RWPE2 (cell line): Measurements from ENCODE around the gene TXNDC17.

Experiments used
- ATAC-seq: fragments of 200-7000 bp; cut with Tn5 transposase; 3 replicates; pipeline ENCODE4 v1.9.1; 2021; ENCODE audit warnings: low read depth
- DNase-seq: peaks from one replicate; pipeline ENCODE4 v3.0.0-alpha.2; 2020; ENCODE audit warnings: low spot score
- H3K27ac ChIP-seq: fragments of 450-650 bp; 2 replicates; pipeline ENCODE4 v1.5.1; 2017; ENCODE audit warnings: mild to moderate bottlenecking; ENCODE audit not compliant: poor library complexity, severe bottlenecking
- H3K27me3 ChIP-seq: fragments of 250-450 bp; sonication (Bioruptor Pico); 2 replicates; pipeline ENCODE4 v1.5.1; 2021; ENCODE audit warnings: mild to moderate bottlenecking, moderate library complexity; ENCODE audit not compliant: insufficient read depth, poor library complexity, severe bottlenecking
- H3K36me3 ChIP-seq: fragments of 250-450 bp; sonication (Bioruptor Pico); 2 replicates; pipeline ENCODE4 v1.5.1; 2020; ENCODE audit warnings: low read depth, mild to moderate bottlenecking, moderate library complexity
- H3K4me1 ChIP-seq: fragments of 250-450 bp; sonication (Bioruptor Pico); 2 replicates; pipeline ENCODE4 v1.5.1; 2021; ENCODE audit warnings: mild to moderate bottlenecking, moderate library complexity; ENCODE audit not compliant: insufficient read depth, poor library complexity, severe bottlenecking
- H3K4me3 ChIP-seq: fragments of 250-450 bp; sonication (Bioruptor Pico); 2 replicates; pipeline ENCODE4 v1.5.1; 2021; ENCODE audit warnings: mild to moderate bottlenecking, moderate library complexity; ENCODE audit not compliant: severe bottlenecking
- H3K9me3 ChIP-seq: fragments of 250-450 bp; sonication (Bioruptor Pico); 2 replicates; pipeline ENCODE4 v1.5.1; 2021; ENCODE audit warnings: mild to moderate bottlenecking, moderate library complexity; ENCODE audit not compliant: severe bottlenecking
- TF ChIP-seq, protein P1 (sequence below): fragments of 450-650 bp; IDR thresholded peaks from one replicate; pipeline ENCODE4 v1.5.1; 2017; ENCODE audit warnings: mild to moderate bottlenecking, moderate library complexity; ENCODE audit not compliant: poor library complexity, severe bottlenecking

Gene TXNDC17

GRCh38 chr17:6676802-6677157 lies 35.9 kb downstream of the TXNDC17 start:
- TF ChIP-seq, protein P1, sequence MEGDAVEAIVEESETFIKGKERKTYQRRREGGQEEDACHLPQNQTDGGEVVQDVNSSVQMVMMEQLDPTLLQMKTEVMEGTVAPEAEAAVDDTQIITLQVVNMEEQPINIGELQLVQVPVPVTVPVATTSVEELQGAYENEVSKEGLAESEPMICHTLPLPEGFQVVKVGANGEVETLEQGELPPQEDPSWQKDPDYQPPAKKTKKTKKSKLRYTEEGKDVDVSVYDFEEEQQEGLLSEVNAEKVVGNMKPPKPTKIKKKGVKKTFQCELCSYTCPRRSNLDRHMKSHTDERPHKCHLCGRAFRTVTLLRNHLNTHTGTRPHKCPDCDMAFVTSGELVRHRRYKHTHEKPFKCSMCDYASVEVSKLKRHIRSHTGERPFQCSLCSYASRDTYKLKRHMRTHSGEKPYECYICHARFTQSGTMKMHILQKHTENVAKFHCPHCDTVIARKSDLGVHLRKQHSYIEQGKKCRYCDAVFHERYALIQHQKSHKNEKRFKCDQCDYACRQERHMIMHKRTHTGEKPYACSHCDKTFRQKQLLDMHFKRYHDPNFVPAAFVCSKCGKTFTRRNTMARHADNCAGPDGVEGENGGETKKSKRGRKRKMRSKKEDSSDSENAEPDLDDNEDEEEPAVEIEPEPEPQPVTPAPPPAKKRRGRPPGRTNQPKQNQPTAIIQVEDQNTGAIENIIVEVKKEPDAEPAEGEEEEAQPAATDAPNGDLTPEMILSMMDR, result no peak

GRCh38 chr17:6677158-6677831 lies 36.4 kb downstream of the TXNDC17 start:
- no peaks in the 10 kb centered on the region for H3K9me3 ChIP-seq
- no peaks in the 10 kb centered on the region for H3K36me3 ChIP-seq
- ATAC-seq (no peak), DNase-seq (no peak)
- H3K4me3 ChIP-seq, result no peak overlapping the region
- H3K4me1 ChIP-seq, result peaks cover 27% of the 10 kb centered on the region
- no peak overlapping the region for H3K27ac ChIP-seq
- TF ChIP-seq, protein P1, result no peak
- H3K27me3 ChIP-seq, result no peaks in the 10 kb centered on the region

More at GRCh38 chr17:6676802-6677157, 35.9 kb downstream of the TXNDC17 start:
- peaks cover 23% of the 10 kb centered on the region for H3K4me1 ChIP-seq
- no peaks in the 10 kb centered on the region for H3K36me3 ChIP-seq
- H3K27ac ChIP-seq, result no peak overlapping the region
- DNase-seq (no peak), ATAC-seq (no peak)
- no peak overlapping the region for H3K4me3 ChIP-seq
- H3K9me3 ChIP-seq, result no peaks in the 10 kb centered on the region
- H3K27me3 ChIP-seq, result no peaks in the 10 kb centered on the region

DNA sequence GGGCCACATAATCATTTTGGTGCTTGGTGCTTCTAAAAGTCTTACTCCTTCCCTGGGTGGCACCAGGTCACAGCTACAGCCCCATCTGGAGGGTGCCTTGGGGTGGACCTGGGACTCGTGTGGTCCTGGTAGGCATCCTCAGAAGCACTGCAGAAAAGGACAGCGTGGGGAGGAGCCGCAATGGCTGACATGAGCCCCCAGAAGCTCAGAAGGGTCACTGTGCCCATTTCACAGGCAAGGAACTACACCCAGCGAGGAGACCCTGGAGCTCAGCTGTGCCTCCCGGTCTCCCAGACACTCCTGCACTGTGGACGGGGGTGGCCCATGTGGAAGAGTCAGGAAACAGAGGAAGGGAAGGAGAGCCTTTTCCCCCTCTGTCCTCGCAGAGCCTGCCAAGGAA lies 37.1 kb downstream of the TXNDC17 start:
- TF ChIP-seq, protein P1, result no peak
- no peaks in the 10 kb centered on the region for H3K27me3 ChIP-seq
- no peak overlapping the region for H3K27ac ChIP-seq
- no peak overlapping the region for H3K4me3 ChIP-seq
- H3K36me3 ChIP-seq, result no peaks in the 10 kb centered on the region
- peaks cover 27% of the 10 kb centered on the region for H3K4me1 ChIP-seq
- ATAC-seq, result no peak
- no peaks in the 10 kb centered on the region for H3K9me3 ChIP-seq
- DNase-seq, result no peak

DNA sequence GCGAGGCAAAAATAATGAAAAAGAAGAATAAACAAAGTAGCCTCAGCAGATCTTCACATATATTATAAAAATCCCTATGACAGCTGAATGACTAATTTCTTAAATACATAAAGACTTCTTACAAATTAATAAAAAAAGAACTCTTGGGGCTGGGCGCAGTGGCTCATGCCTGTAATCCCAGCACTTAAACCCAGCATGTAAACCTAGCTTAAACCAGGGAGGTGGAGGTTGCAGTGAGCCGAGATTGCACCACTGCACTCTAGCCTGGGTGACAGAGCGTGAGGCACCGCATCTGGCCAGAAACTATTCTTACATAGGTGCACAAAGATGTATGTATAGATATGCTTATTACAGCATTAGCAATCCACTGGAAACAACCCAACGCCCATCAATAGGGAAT lies 38.4 kb downstream of the TXNDC17 start:
- Histone ChIP-seq H3K27ac (peak overlapping the region; percentile 34), H3K9me3 (no peaks in the 10 kb centered on the region), H3K4me1 (peaks cover 27% of the 10 kb centered on the region), H3K27me3 (no peaks in the 10 kb centered on the region), H3K4me3 (no peak overlapping the region), H3K36me3 (no peaks in the 10 kb centered on the region)
- no peak for DNase-seq
- ATAC-seq, result peak; percentile 75
- TF ChIP-seq, protein P1, result no peak

GRCh38 chr17:6681176-6681575 lies 40.3 kb downstream of the TXNDC17 start:
- TF ChIP-seq, protein P1, result no peak

More at GRCh38 chr17:6681176-6681575, 40.3 kb downstream of the TXNDC17 start:
- Histone ChIP-seq H3K4me1 (peaks cover 27% of the 10 kb centered on the region), H3K27me3 (no peaks in the 10 kb centered on the region), H3K36me3 (no peaks in the 10 kb centered on the region), H3K9me3 (no peaks in the 10 kb centered on the region), H3K4me3 (no peak overlapping the region), H3K27ac (peak overlapping the region; percentile 41)
- ATAC-seq (no peak), DNase-seq (no peak)
